NCI-H524 (cell line): ENCODE data around the gene NEDD4L.

Source experiments
- DNase-seq, 2 experiments: peaks; one replicate each; lab custom pipeline; 2025; lab: John Stamatoyannopoulos, UW

Gene NEDD4L

GRCh38 chr18:58349650-58350049 is 305.6 kb downstream of the NEDD4L start:
- no peak for DNase-seq

DNA sequence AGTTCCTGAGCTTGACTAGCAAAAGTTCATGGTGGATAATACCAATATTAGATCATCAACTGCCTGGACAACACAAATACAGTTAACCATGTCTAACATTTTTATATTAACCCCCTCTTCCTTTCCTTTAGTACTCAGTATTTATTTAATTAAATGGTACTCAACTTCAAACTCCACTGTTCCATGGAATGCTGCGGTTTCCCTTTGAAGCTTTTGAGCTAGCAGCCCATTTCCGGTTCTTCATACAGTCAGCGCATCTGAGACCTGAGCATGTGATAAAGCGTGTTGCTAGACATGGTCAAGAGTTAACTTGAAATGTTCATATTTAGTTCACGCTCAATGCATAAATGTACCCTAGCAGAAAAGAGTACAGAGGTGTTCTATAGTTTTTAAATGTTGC is 306.5 kb downstream of the NEDD4L start:
- no peak for DNase-seq

GRCh38 chr18:58351776-58352175 is 307.8 kb downstream of the NEDD4L start:
- no peak for DNase-seq

- no peak for DNase-seq
These were observed 309.6 kb downstream of the NEDD4L start for GRCh38 chr18:58353581-58353980.

DNA sequence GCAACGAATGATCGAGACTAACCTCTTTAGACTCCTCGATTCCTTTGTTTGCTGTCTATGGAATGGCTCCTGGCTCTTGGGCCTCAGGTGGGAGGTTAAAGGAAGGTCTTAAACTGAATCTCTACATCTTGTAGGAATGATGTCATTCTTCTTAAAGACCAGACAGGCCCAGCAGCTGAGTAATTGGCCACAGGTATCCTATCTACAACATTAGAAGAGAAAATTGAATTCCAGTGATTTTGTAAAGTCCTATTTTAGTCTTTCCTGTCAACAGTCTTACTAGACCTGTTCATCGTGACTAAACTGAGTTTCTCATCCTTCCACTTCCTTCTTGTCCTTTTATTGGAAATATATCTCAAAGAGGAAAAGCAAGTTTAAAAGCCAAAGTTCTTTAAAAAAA is 310.0 kb downstream of the NEDD4L start:
- no peak for DNase-seq

- no peak for DNase-seq
These were observed 310.8 kb downstream of the NEDD4L start for GRCh38 chr18:58354791-58355190.

- DNase-seq: no peak
These were observed 311.2 kb downstream of the NEDD4L start for GRCh38 chr18:58355243-58355642.

DNA sequence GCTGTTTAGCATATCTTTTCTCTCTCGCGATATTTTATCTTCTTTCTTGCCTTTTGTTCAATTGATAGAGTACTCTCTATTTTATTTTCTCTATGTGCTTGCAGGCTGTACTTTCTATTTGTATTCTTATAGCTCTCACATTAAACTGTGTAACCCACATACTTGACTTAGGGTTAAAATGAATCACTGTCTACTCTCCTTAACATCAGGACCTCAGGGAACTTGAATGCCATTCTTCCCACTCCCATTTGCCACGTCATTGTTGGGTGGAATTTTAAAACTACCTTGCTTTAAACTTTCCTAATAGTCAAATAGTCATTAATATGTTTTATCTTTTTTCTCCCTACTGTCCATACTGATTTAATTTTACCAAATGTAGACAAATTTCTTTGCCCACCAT is 315.2 kb downstream of the NEDD4L start:
- DNase-seq: no peak

GRCh38 chr18:58359620-58360019 is 315.6 kb downstream of the NEDD4L start:
- no peak for DNase-seq

DNA sequence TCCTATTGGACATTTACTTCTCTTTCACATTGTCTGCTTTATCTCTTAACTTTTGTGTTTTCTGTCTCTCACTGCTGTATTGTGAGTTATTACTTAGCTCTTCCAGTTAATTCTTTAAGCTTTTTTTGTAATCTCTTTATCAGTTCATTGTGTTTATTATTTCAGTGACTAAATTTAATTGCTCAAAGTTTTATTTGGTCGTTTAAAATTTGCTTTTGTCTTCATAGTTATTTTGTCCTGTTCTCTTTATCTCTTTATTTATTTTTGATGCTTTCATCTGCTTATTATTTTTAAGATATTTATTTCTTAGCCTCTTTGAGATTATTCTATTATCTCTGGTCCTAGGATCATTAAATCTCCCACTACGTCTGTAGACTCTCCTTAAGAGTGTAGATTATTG is 316.3 kb downstream of the NEDD4L start:
- DNase-seq: no peak

GRCh38 chr18:58361212-58361611 is 317.2 kb downstream of the NEDD4L start:
- no peak for DNase-seq

DNA sequence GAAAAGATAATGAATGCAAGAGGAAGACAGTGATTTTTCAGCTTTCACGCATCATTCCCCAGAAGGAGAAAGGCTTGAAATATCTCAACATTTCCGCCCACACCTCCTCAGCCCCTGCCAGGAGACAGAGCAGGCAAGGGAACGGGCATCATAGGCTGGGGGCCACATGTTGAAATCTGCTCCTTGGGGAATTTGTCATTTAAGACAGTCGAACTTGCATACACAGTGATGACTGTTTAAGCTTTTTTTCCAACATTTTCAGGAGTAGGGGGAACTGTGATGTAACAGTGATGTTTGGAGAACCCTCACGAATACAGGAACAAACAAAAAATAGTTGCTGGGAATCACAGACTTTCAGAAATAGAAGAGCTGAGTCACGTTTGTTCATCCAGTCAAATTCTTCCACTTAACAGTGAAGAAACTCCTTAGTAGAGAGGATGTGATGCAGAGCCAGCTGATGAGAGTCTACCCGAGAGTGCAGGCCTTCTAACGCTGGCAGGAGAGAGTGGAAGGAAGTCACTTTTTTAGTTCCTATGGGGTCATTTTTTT is 318.1 kb downstream of the NEDD4L start:
- no peak for DNase-seq

DNA sequence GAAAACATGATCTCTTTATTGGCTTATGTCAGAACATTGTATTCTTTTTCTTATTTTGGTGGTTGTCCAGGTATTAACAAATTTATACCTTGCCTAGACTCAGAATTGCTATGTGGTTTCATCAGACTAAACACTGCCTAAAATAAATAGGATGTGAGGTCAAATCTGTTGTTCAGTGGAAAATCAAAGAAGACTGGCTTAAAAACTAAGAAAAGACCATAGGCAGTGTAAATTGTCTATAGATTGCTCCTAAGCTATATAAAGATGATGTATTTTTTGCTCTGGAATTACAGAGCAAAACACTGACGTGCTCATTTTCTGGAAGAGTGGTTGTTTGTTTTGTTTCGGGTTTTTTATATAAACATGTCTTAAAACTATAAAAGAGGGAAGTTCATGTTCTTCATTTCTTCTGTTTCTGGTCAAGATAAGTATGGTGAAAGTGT is 318.8 kb downstream of the NEDD4L start:
- DNase-seq: no peak

DNA sequence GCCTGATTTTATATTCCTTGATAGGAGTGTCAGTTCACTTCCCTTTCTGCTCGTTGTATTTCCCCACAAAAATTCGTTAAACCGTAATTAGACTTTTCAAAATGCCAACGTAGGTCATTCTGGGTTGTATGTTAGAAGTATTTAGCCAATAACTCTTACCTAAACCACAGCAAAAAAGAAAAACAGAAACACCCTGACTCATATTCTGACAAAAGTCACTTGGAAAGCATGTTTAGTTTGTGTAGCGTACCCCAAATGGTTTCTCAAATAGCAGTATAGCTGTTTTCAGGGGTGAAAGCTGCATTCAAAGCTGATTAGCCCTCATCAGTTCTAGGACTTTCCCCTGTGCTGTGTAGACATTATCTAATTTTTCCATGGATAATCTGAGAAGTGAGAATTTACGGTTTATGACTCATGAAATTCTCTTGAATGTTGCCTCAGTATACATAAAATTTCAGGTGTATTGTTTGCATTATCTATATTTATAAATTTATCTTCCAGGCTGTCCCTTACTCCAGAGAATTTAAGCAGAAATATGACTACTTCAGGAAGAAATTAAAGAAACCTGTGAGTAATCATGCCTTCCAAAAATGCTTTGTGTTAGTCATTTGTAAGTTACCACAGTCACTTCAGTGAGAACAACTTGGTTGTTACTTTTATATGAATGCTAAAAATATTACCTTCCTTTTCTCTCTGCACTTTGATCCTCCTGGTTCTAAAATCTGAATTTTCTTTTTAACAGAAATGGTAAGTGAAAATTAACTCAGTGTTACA is 319.9 kb downstream of the NEDD4L start:
- DNase-seq: no peak

- no peak for DNase-seq
These were observed 321.0 kb downstream of the NEDD4L start for GRCh38 chr18:58364876-58365528.

- no peak for DNase-seq
These were observed 323.6 kb downstream of the NEDD4L start for GRCh38 chr18:58367425-58368140.

DNA sequence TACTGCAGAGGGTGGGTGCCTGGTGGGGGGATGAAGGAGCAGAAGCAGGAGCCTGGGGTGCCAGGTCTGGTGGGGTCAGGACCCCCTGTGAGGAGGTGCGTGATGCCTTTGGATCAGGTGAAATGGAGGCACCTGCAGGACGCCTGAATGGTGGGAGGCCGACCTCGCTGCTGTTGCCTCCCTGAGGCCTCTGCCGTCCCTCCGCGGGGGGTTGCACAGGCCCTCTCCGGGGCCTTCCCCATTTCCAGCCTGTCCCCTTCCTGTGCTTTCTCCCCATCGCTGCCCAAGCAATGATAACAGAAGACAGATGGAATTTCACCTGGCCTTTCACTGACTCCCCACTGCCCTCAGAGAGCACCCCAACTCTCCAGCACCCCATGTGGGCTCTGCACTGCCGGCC is 325.6 kb downstream of the NEDD4L start:
- no peak for DNase-seq

DNA sequence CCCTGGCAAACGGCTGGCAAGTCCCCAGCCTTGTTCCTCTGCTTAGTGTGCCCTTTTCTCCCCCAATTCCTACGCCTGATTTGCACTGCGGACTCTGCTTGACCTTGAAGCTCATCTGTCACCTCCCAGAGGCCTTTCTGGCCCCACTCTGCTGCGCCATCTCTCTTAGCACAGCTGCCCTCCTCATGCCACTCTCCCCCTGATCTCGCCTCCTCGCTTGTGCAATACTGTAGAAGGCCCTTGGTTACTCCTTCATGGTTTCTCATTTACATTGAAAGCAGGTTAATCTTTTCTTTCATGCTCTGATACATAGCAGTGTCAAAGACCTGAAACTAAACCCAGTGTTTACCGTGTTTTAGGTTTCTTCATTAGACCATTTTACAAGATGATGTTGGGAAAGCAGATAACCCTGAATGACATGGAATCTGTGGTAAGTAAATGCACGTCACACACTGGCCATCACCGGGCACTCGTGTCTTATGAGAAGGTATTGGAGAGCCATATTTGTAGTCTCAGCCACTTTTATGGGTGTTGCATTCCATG is 326.1 kb downstream of the NEDD4L start:
- no peak for DNase-seq

DNA sequence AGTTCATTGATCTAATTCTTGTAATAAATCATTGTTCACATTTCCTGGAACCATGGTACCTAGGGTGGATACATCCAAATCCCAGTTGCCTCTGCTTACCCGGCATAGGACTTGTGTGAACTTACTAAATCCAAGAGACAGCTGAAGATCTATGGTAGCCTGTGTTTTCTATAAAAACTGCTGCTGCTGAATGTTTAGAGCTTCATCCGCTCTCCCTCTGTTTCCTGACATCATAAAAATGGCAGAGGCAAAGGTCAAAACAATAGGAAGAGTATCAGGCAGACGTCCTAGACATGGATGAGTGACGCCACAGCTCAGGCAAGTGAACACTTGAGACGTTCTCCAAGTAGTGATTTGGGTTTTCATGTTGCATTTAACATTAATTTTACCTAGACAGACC is 326.6 kb downstream of the NEDD4L start:
- no peak for DNase-seq

GRCh38 chr18:58373481-58373880 is 329.5 kb downstream of the NEDD4L start:
- no peak for DNase-seq

- no peak for DNase-seq
These were observed 331.0 kb downstream of the NEDD4L start for GRCh38 chr18:58375051-58375450.
